Adrenal gland (tissue), 12 donors: Measurements from ENCODE around the gene DMWD. TPM values are rescaled to one million over a fixed set of nuclear protein-coding genes. Genes with fewer than 3 reads are reported as not detected.

Experiments used
- polyA plus RNA-seq, 3 donors: library from polyadenylated mRNA; stranded (reverse); fragments of 200-250 nt in 2 of 3; fragments of 350-450 nt in 1 of 3; fragmentation: Illumina TruSeq in 1 of 3; extraction: RNeasy Lipid Tissue Mini Kit (QIAGEN cat#74804) in 1 of 3; gene quantifications; one replicate each; pipeline ENCODE4 v1.2.3, GENCODE V29; 2013 to 2014
- total RNA-seq, 9 donors: library from RNA; depleted of rRNA in 4 of 9; stranded (reverse); fragments of >200 nt in 4 of 9; fragments of 120-200 nt in 1 of 9; fragmentation: NEBNext Ultra II Directional in 1 of 9; extraction: Animal tissue kit (Norgen Biotek cat#: 25700) in 1 of 9; gene quantifications; one replicate each; pipeline versions ENCODE4 v1.1.0 to v1.2.4, GENCODE V29; 2013 to 2023
- donor health status: healthy with polysubstance abuse.
- donor health status: Bipolar disorder and iron deficiency.
- donor health status: DM: yes; HTN: yes; CAD: no.
- donor health status: DM: no; HTN: no; CAD: no.
- donor health status: DM: no; HTN: no; CAD: no.
- donor health status: DM: yes; HTN: yes; CAD: no.

DMWD gene
- total and polyA plus RNA-seq, 12 donors, result 13.2 to 91.5 (median 34.0) TPM

Other genes starting within 250 kb of the DMWD start
- 10 to 100 TPM in 7 of 9 donors, 1 to 10 TPM in 2; 6.5 to 34.1 (median 17.4) TPM for gene OPA3, start 208.0 kb downstream of the DMWD start, total RNA-seq
- gene OPA3, start 208.0 kb downstream of the DMWD start, polyA plus RNA-seq, result 10 to 100 TPM in 1 of 3 donors, 1 to 10 TPM in 2; 4.3 to 19.7 (median 7.3) TPM
- 1 to 10 TPM in 8 of 9 donors, under 1 TPM in 1; 0.55 to 7.8 (median 3.5) TPM for gene GPR4, start 190.6 kb downstream of the DMWD start, total RNA-seq
- gene GPR4, start 190.6 kb downstream of the DMWD start, polyA plus RNA-seq, result 10 to 100 TPM in 1 of 3 donors, 1 to 10 TPM in 2; 7.6 to 11.3 (median 9.6) TPM
- 100 to 1,000 TPM in 4 of 9 donors, 10 to 100 TPM in 5; 20.7 to 139 (median 93.2) TPM for gene EML2, start 153.4 kb downstream of the DMWD start, total RNA-seq
- 10 to 100 TPM; 22.8 to 88.9 (median 78.9) TPM for gene EML2, start 153.4 kb downstream of the DMWD start, polyA plus RNA-seq
- 1 to 10 TPM in 1 of 9 donors, under 1 TPM in 5, not detected in 3; 0.28 to 1.3 (median 0.70) TPM for gene GIPR, start 124.6 kb downstream of the DMWD start, total RNA-seq
- gene GIPR, start 124.6 kb downstream of the DMWD start, polyA plus RNA-seq, result 1 to 10 TPM in 1 of 3 donors, under 1 TPM in 1, not detected in 1; 0.80 to 1.8 TPM
- 100 to 1,000 TPM; 179 to 473 (median 318) TPM for gene SNRPD2, start 100.9 kb downstream of the DMWD start, total RNA-seq
- gene SNRPD2, start 100.9 kb downstream of the DMWD start, polyA plus RNA-seq, result 100 to 1,000 TPM; 233 to 440 (median 329) TPM
- gene QPCTL, start 100.2 kb downstream of the DMWD start, total RNA-seq, result 10 to 100 TPM in 4 of 9 donors, 1 to 10 TPM in 5; 2.8 to 14.4 (median 9.8) TPM
- gene QPCTL, start 100.2 kb downstream of the DMWD start, polyA plus RNA-seq, result 10 to 100 TPM in 2 of 3 donors, 1 to 10 TPM in 1; 5.2 to 17.2 (median 14.1) TPM
- gene FBXO46, start 61.9 kb downstream of the DMWD start, total RNA-seq, result 10 to 100 TPM in 7 of 9 donors, 1 to 10 TPM in 2; 5.2 to 25.6 (median 11.6) TPM
- 10 to 100 TPM in 1 of 3 donors, 1 to 10 TPM in 2; 3.2 to 19.5 (median 9.1) TPM for gene FBXO46, start 61.9 kb downstream of the DMWD start, polyA plus RNA-seq
- gene MEIOSIN, start 59.4 kb downstream of the DMWD start, total RNA-seq, result under 1 TPM in 1 of 9 donors, not detected in 8; 0.06 TPM
- under 1 TPM in 2 of 3 donors, not detected in 1; 0.03 to 0.05 TPM for gene MEIOSIN, start 59.4 kb downstream of the DMWD start, polyA plus RNA-seq
- gene SIX5, start 23.6 kb downstream of the DMWD start, total RNA-seq, result 10 to 100 TPM in 8 of 9 donors, 1 to 10 TPM in 1; 7.5 to 67.6 (median 24.4) TPM
- gene SIX5, start 23.6 kb downstream of the DMWD start, polyA plus RNA-seq, result 10 to 100 TPM in 2 of 3 donors, 1 to 10 TPM in 1; 6.2 to 69.1 (median 32.9) TPM
- gene DMPK, start 10.4 kb downstream of the DMWD start, total RNA-seq, result 100 to 1,000 TPM in 6 of 9 donors, 10 to 100 TPM in 3; 89.1 to 197 (median 121) TPM
- 100 to 1,000 TPM in 2 of 3 donors, 10 to 100 TPM in 1; 76.8 to 748 (median 185) TPM for gene DMPK, start 10.4 kb downstream of the DMWD start, polyA plus RNA-seq
- gene RSPH6A, start 22.5 kb upstream of the DMWD start, total RNA-seq, result under 1 TPM in 3 of 9 donors, not detected in 6; 0.06 to 0.17 (median 0.14) TPM
- under 1 TPM in 1 of 3 donors, not detected in 2; 0.24 TPM for gene RSPH6A, start 22.5 kb upstream of the DMWD start, polyA plus RNA-seq
- 10 to 100 TPM; 32.2 to 64.8 (median 46.5) TPM for gene SYMPK, start 70.3 kb upstream of the DMWD start, total RNA-seq
- 100 to 1,000 TPM in 2 of 3 donors, 10 to 100 TPM in 1; 44.5 to 313 (median 127) TPM for gene SYMPK, start 70.3 kb upstream of the DMWD start, polyA plus RNA-seq
- gene FOXA3, start 71.5 kb upstream of the DMWD start, total RNA-seq, result under 1 TPM in 1 of 9 donors, not detected in 8; 0.94 TPM
- gene FOXA3, start 71.5 kb upstream of the DMWD start, polyA plus RNA-seq, result under 1 TPM in 1 of 3 donors, not detected in 2; 0.03 TPM
- gene IRF2BP1, start 93.3 kb upstream of the DMWD start, total RNA-seq, result 10 to 100 TPM; 18.3 to 57.0 (median 37.6) TPM
- gene IRF2BP1, start 93.3 kb upstream of the DMWD start, polyA plus RNA-seq, result 10 to 100 TPM in 2 of 3 donors, 1 to 10 TPM in 1; 3.8 to 23.0 (median 18.3) TPM
- gene MYPOP, start 109.8 kb upstream of the DMWD start, total RNA-seq, result 10 to 100 TPM in 1 of 9 donors, 1 to 10 TPM in 8; 2.1 to 14.3 (median 7.2) TPM
- 10 to 100 TPM in 1 of 3 donors, 1 to 10 TPM in 2; 5.4 to 10.1 (median 6.6) TPM for gene MYPOP, start 109.8 kb upstream of the DMWD start, polyA plus RNA-seq
- not detected for gene NANOS2, start 121.9 kb upstream of the DMWD start, total RNA-seq
- not detected for gene NANOS2, start 121.9 kb upstream of the DMWD start, polyA plus RNA-seq
- gene NOVA2, start 181.0 kb upstream of the DMWD start, total RNA-seq, result 1 to 10 TPM in 6 of 9 donors, under 1 TPM in 3; 0.54 to 6.7 (median 2.2) TPM
- 10 to 100 TPM in 1 of 3 donors, 1 to 10 TPM in 2; 2.2 to 10.8 (median 2.5) TPM for gene NOVA2, start 181.0 kb upstream of the DMWD start, polyA plus RNA-seq
- gene CCDC61, start 202.6 kb upstream of the DMWD start, total RNA-seq, result 10 to 100 TPM in 6 of 9 donors, 1 to 10 TPM in 3; 3.3 to 29.6 (median 14.0) TPM
- 10 to 100 TPM in 2 of 3 donors, 1 to 10 TPM in 1; 2.8 to 45.9 (median 24.3) TPM for gene CCDC61, start 202.6 kb upstream of the DMWD start, polyA plus RNA-seq
- gene PGLYRP1, start 230.2 kb upstream of the DMWD start, total RNA-seq, result under 1 TPM in 1 of 9 donors, not detected in 8; 0.17 TPM
- gene PGLYRP1, start 230.2 kb upstream of the DMWD start, polyA plus RNA-seq, result under 1 TPM in 1 of 3 donors, not detected in 2; 0.17 TPM
- under 1 TPM in 3 of 9 donors, not detected in 6; 0.11 to 0.44 (median 0.34) TPM for gene IGFL4, start 248.2 kb upstream of the DMWD start, total RNA-seq
- gene IGFL4, start 248.2 kb upstream of the DMWD start, polyA plus RNA-seq, result 1 to 10 TPM in 1 of 3 donors, under 1 TPM in 2; 0.20 to 1.7 (median 0.24) TPM